Activated CD4-positive, alpha-beta T cell treated with anti-CD3 and anti-CD28 coated beads, Interleukin-2, amount 50 U/mL, for 48 hours (primary cell): ENCODE data around the gene IVD.

ENCODE experiments used
- DNase-seq, 2 experiments: peaks; one replicate each; pipeline ENCODE4 v3.0.0-alpha.2; 2020

Gene IVD

GRCh38 chr15:40379374-40379773 is 26.2 kb upstream of the IVD start:
- DNase-seq: no peak

GRCh38 chr15:40379853-40380252 is 25.7 kb upstream of the IVD start:
- no peak for DNase-seq

GRCh38 chr15:40380636-40381035 is 25.0 kb upstream of the IVD start:
- DNase-seq: no peak

GRCh38 chr15:40381818-40382529 is 23.6 kb upstream of the IVD start:
- no peak for DNase-seq

GRCh38 chr15:40382580-40383456 is 22.8 kb upstream of the IVD start, which contains the start of gene KNSTRN:
Gene KNSTRN (plus strand): TSS chr15:40382721. CDS start chr15:40382836, 115 bp downstream.
- DNase-seq: peak; percentile 95 to 97

GRCh38 chr15:40386480-40386879 is 19.1 kb upstream of the IVD start:
- no peak for DNase-seq

GRCh38 chr15:40388941-40389823 is 16.4 kb upstream of the IVD start:
- DNase-seq: no peak

- no peak for DNase-seq
Observed at GRCh38 chr15:40389824-40390595, 15.6 kb upstream of the IVD start.

- DNase-seq: no peak
Observed at GRCh38 chr15:40392986-40393948, 12.3 kb upstream of the IVD start.

- DNase-seq: no peak
Observed at GRCh38 chr15:40397688-40398412, 7.7 kb upstream of the IVD start.

GRCh38 chr15:40398413-40398873 is 7.2 kb upstream of the IVD start:
- DNase-seq: peak in 1 of 2 experiments; percentile 34

- DNase-seq: no peak
Observed at GRCh38 chr15:40399370-40399769, 6.2 kb upstream of the IVD start.

- DNase-seq: no peak
Observed at GRCh38 chr15:40407330-40407990, 1.9 kb downstream of the IVD start.

GRCh38 chr15:40409366-40409765 is 3.8 kb downstream of the IVD start:
- DNase-seq: no peak

GRCh38 chr15:40410476-40410875 is 4.9 kb downstream of the IVD start:
- no peak for DNase-seq

GRCh38 chr15:40412095-40412759 is 6.6 kb downstream of the IVD start:
- no peak for DNase-seq

- no peak for DNase-seq
Observed at GRCh38 chr15:40413036-40413435, 7.4 kb downstream of the IVD start.

GRCh38 chr15:40414816-40415215 is 9.2 kb downstream of the IVD start:
- DNase-seq: no peak

- DNase-seq: no peak
Observed at GRCh38 chr15:40415226-40415625, 9.6 kb downstream of the IVD start.
